SK-N-SH (cell line): ENCODE data around the gene VLDLR. TPM values are rescaled to one million over a fixed set of nuclear protein-coding genes. Genes with fewer than 3 reads are reported as not detected.

Experiments
- CTCF ChIA-PET: fragments of 300-600, 350-600 bp; formaldehyde crosslinking; extraction: SDS; loops from one replicate; lab custom pipeline; 2021; lab: Yijun Ruan, JAX
- POLR2A ChIA-PET: fragments of 350-600 bp; sonication (Branson Sonifier 250); formaldehyde crosslinking; extraction: SDS; loops from one replicate; lab custom pipeline; 2020; ENCODE audit warnings: antibody characterized with exemption, inconsistent platforms; lab: Yijun Ruan, JAX
- DNase-seq: peaks from one replicate; pipeline ENCODE4 v3.0.0; 2012
- H2AFZ ChIP-seq: fragments of 200-600 bp; sonication (generic); 2 replicates; pipeline ENCODE4 v1.8.1; 2016; ENCODE audit warnings: antibody characterized with exemption, mild to moderate bottlenecking, low read depth
- H3F3A ChIP-seq: fragments of 200-600 bp; sonication (generic); replicated peaks from 2 replicates; pipeline ENCODE3; 2016; ENCODE audit warnings: antibody characterized with exemption, mild to moderate bottlenecking; ENCODE audit not compliant: insufficient read depth
- H3K27ac ChIP-seq, 2 experiments: fragments of 200-500 bp in 1 of 2; fragments of 200-600 bp in 1 of 2; sonication (Bioruptor generic) in 1 of 2; sonication (generic), shearing (Covaris generic) in 1 of 2; 2 replicates each; pipeline versions ENCODE4 v1.5.1 to v1.6.1; 2014 to 2016; ENCODE audit warnings: low read depth in 2 of 2, inconsistent platforms in 1 of 2, low read length in 1 of 2, mild to moderate bottlenecking in 1 of 2, mixed read lengths in 1 of 2
- H3K27me3 ChIP-seq: fragments of 200-600 bp; sonication (generic), shearing (Covaris generic); 2 replicates; pipeline ENCODE4 v1.6.1; 2016; ENCODE audit warnings: mixed run types; ENCODE audit not compliant: insufficient read depth
- H3K36me3 ChIP-seq, 2 experiments: fragments of 200-500 bp in 1 of 2; fragments of 200-600 bp in 1 of 2; sonication (Bioruptor generic) in 1 of 2; sonication (generic) in 1 of 2; replicated peaks in 1 of 2; 2 replicates each; pipeline versions ENCODE3 to v1.5.1; 2014 to 2016; ENCODE audit warnings: low read length in 1 of 2, mild to moderate bottlenecking in 1 of 2; ENCODE audit not compliant: insufficient read depth in 2 of 2, control insufficient read depth in 1 of 2
- H3K4me1 ChIP-seq, 2 experiments: fragments of 200-500 bp in 1 of 2; fragments of 200-600 bp in 1 of 2; sonication (Bioruptor generic) in 1 of 2; sonication (generic), shearing (Covaris generic) in 1 of 2; 2 replicates each; pipeline versions ENCODE4 v1.5.1 to v1.6.1; 2014 to 2016; ENCODE audit warnings: low read depth in 1 of 2, low read length in 1 of 2, mixed run types in 1 of 2; ENCODE audit not compliant: insufficient read depth in 2 of 2, control insufficient read depth in 1 of 2
- H3K4me2 ChIP-seq: fragments of 200-600 bp; sonication (generic), shearing (Covaris generic); 2 replicates; pipeline ENCODE4 v1.6.1; 2017; ENCODE audit warnings: mixed run types
- H3K4me3 ChIP-seq, 2 experiments: fragments of 200-500 bp in 1 of 2; fragments of 200-600 bp in 1 of 2; sonication (Bioruptor generic) in 1 of 2; sonication (generic), shearing (Covaris generic) in 1 of 2; 2 replicates each; pipeline versions ENCODE4 v1.5.1 to v1.8.1; 2014 to 2016; ENCODE audit warnings: low read depth in 2 of 2, inconsistent platforms in 1 of 2, low read length in 1 of 2, mild to moderate bottlenecking in 1 of 2, mixed read lengths in 1 of 2, moderate library complexity in 1 of 2
- H3K79me2 ChIP-seq: fragments of 200-600 bp; sonication (generic); 2 replicates; pipeline ENCODE4 v1.8.1; 2017; ENCODE audit warnings: mild to moderate bottlenecking; ENCODE audit not compliant: insufficient read depth
- H3K9ac ChIP-seq: fragments of 200-600 bp; sonication (generic); 2 replicates; pipeline ENCODE4 v1.6.1; 2017; ENCODE audit warnings: mixed run types
- H3K9me2 ChIP-seq: fragments of 200-600 bp; sonication (generic); 2 replicates; pipeline ENCODE4 v1.6.1; 2017; ENCODE audit warnings: mixed run types
- H3K9me3 ChIP-seq: fragments of 200-600 bp; sonication (generic); 2 replicates; pipeline ENCODE4 v1.6.1; 2017; ENCODE audit warnings: mixed run types, mild to moderate bottlenecking, moderate library complexity
- H4K20me1 ChIP-seq: fragments of 200-600 bp; sonication (generic); 2 replicates; pipeline ENCODE4 v1.6.1; 2017; ENCODE audit warnings: mild to moderate bottlenecking, mixed run types; ENCODE audit not compliant: insufficient read depth
- EP300 ChIP-seq, 2 experiments: IDR thresholded peaks; 2 replicates each; pipeline versions ENCODE4 v1.4.0 to v1.6.1; 2012; ENCODE audit warnings: borderline replicate concordance in 1 of 2, low read depth in 1 of 2, low read length in 1 of 2
- GABPA ChIP-seq: IDR thresholded peaks from 2 replicates; pipeline ENCODE4 v1.4.0; 2012; ENCODE audit warnings: low read depth, mild to moderate bottlenecking
- GATA2 ChIP-seq: sonication (generic); formaldehyde crosslinking; IDR thresholded peaks from 2 replicates; pipeline ENCODE4 v1.5.0; 2020; ENCODE audit warnings: mild to moderate bottlenecking, missing genetic modification reagents
- IRF3 ChIP-seq: fragments of 150-350 bp; IDR thresholded peaks from 2 replicates; pipeline ENCODE4 v1.6.1; 2016; ENCODE audit warnings: mild to moderate bottlenecking, low read depth, low read length
- JUND ChIP-seq: IDR thresholded peaks from 2 replicates; pipeline ENCODE4 v1.4.0; 2012
- MEF2A ChIP-seq: IDR thresholded peaks from 2 replicates; pipeline ENCODE4 v1.4.0; 2012; ENCODE audit warnings: low read depth, borderline replicate concordance
- MXI1 ChIP-seq: IDR thresholded peaks from 2 replicates; pipeline ENCODE4 v1.6.1; 2012; ENCODE audit warnings: mild to moderate bottlenecking, low read depth, low read length, improper control_type of control experiment
- PBX3 ChIP-seq: IDR thresholded peaks from 2 replicates; pipeline ENCODE4; 2012
- RAD21 ChIP-seq: IDR thresholded peaks from 2 replicates; pipeline ENCODE4 v1.6.1; 2012; ENCODE audit warnings: mild to moderate bottlenecking, low read length
- RCOR1 ChIP-seq: fragments of 150-350 bp; IDR thresholded peaks from 2 replicates; pipeline ENCODE4 v1.6.1; 2017; ENCODE audit warnings: antibody characterized with exemption, low read length
- REST ChIP-seq: IDR thresholded peaks from 2 replicates; pipeline ENCODE4 v1.6.1; 2012; ENCODE audit warnings: mild to moderate bottlenecking, low read depth, low read length, moderate library complexity
- RXRA ChIP-seq: IDR thresholded peaks from 2 replicates; pipeline ENCODE4 v1.4.0; 2012; ENCODE audit warnings: low read depth, mild to moderate bottlenecking, borderline replicate concordance
- SIN3A ChIP-seq: IDR thresholded peaks from 2 replicates; pipeline ENCODE4 v1.6.1; 2012; ENCODE audit warnings: low read depth, mild to moderate bottlenecking, low read length, moderate library complexity, borderline replicate concordance
- TAF1 ChIP-seq: IDR thresholded peaks from 2 replicates; pipeline ENCODE4 v1.6.1; 2012; ENCODE audit warnings: low read depth, mild to moderate bottlenecking, low read length, moderate library complexity, borderline replicate concordance
- TEAD4 ChIP-seq: IDR thresholded peaks from 2 replicates; pipeline ENCODE4 v1.4.0; 2012; ENCODE audit warnings: mild to moderate bottlenecking, borderline replicate concordance; ENCODE audit not compliant: insufficient read depth
- YY1 ChIP-seq: IDR thresholded peaks from 2 replicates; pipeline ENCODE4 v1.4.0; 2012; ENCODE audit warnings: low read depth, mild to moderate bottlenecking
- WGBS: methylation state at CpG from one replicate; pipeline ENCODE4 v1.1.6; 2017; ENCODE audit warnings: low lambda C conversion rate; 5-methylcytosine and 5-hydroxymethylcytosine counted together
- polyA plus RNA-seq, 3 experiments: library from polyadenylated mRNA; depleted of rRNA; stranded (reverse); fragments of >200 nt; gene quantifications; 2 replicates each; pipeline ENCODE4 v1.2.3, GENCODE V29; 2012

VLDLR gene
- polyA plus RNA-seq, 1 of the 3 experiments (the other 2 are of a cell fraction): 9.2 TPM

- Histone ChIP-seq H3K4me2 (no peak overlapping the region), H3K79me2 (no peaks in the 10 kb centered on the region), H2AFZ (no peak overlapping the region), H3K36me3 (no peaks in the 10 kb centered on the region), H3K27ac (no peak overlapping the region), H3F3A (no peaks in the 10 kb centered on the region), H4K20me1 (no peaks in the 10 kb centered on the region), H3K4me1 (no peaks in the 10 kb centered on the region), H3K27me3 (no peaks in the 10 kb centered on the region), H3K9ac (no peak overlapping the region), H3K4me3 (no peak overlapping the region), H3K9me3 (no peaks in the 10 kb centered on the region), H3K9me2 (no peaks in the 10 kb centered on the region)
- DNase-seq: no peak
- TF ChIP-seq MEF2A (no peak), GATA2 (no peak), RCOR1 (no peak), TAF1 (no peak)
- ChIA-PET POLR2A (interaction anchor here (0.6 kb wide), 1 partner anchor 130 kb away, joined by 4 read pairs; no protein-coding TSS in a partner anchor), CTCF (interaction anchor here (1.7 kb wide), 1 partner anchor 9 kb away, joined by 7 read pairs; no protein-coding TSS in a partner anchor)
These were observed 27.8 kb upstream of the VLDLR start for GRCh38 chr9:2593744-2594143.

GRCh38 chr9:2595973-2596372, 25.6 kb upstream of the VLDLR start:
- H3K4me2 ChIP-seq: no peak overlapping the region
- ChIA-PET POLR2A (no interaction called here), CTCF (no interaction called here)
- H3K79me2 ChIP-seq: no peaks in the 10 kb centered on the region
- H3K4me1 ChIP-seq: no peaks in the 10 kb centered on the region
- H3F3A ChIP-seq: no peaks in the 10 kb centered on the region
- no peaks in the 10 kb centered on the region for H3K9me2 ChIP-seq
- H3K36me3 ChIP-seq: no peaks in the 10 kb centered on the region
- WGBS: 43% methylated on average over 2 of the region's 2 CpGs
- H3K9me3 ChIP-seq: no peaks in the 10 kb centered on the region
- no peak for TF ChIP-seq PBX3
- no peak overlapping the region for H3K9ac ChIP-seq
- DNase-seq: no peak
- H3K27ac ChIP-seq: no peak overlapping the region
- no peaks in the 10 kb centered on the region for H4K20me1 ChIP-seq
- H3K27me3 ChIP-seq: no peaks in the 10 kb centered on the region
- H2AFZ ChIP-seq: no peak overlapping the region
- no peak overlapping the region for H3K4me3 ChIP-seq

- H3K4me2 ChIP-seq: no peak overlapping the region
- H3K36me3 ChIP-seq: no peaks in the 10 kb centered on the region
- no peak overlapping the region for H2AFZ ChIP-seq
- no peak for DNase-seq
- H3K27me3 ChIP-seq: no peaks in the 10 kb centered on the region
- POLR2A ChIA-PET: no interaction called here
- peaks cover 0 to 3% of the 10 kb centered on the region in 2 experiments; a peak in 2 of 4 replicates for H3K4me1 ChIP-seq
- 85% methylated on average over 1 of the region's 1 CpG for WGBS
- no peak overlapping the region for H3K4me3 ChIP-seq
- CTCF ChIA-PET: no interaction called here
- H3K79me2 ChIP-seq: no peaks in the 10 kb centered on the region
- no peaks in the 10 kb centered on the region for H3K9me3 ChIP-seq
- no peaks in the 10 kb centered on the region for H3F3A ChIP-seq
- H3K27ac ChIP-seq: no peak overlapping the region
- no peaks in the 10 kb centered on the region for H4K20me1 ChIP-seq
- H3K9ac ChIP-seq: no peak overlapping the region
- H3K9me2 ChIP-seq: no peaks in the 10 kb centered on the region
- no peak for TF ChIP-seq PBX3
- no peak for TF ChIP-seq GABPA
- no peak for TF ChIP-seq JUND
- no peak for TF ChIP-seq RXRA
- TF ChIP-seq MEF2A: no peak
- no peak for TF ChIP-seq YY1
- no peak for TF ChIP-seq EP300 (IDR thresholded peaks at IDR 0.05; ENCODE audit: borderline replicate concordance in 1 of 2, low read depth in 1 of 2, low read length in 1 of 2)
- no peak for TF ChIP-seq RAD21
- no peak for TF ChIP-seq REST
- TF ChIP-seq SIN3A: no peak
- TF ChIP-seq MXI1: no peak
- no peak for TF ChIP-seq IRF3
- no peak for TF ChIP-seq TEAD4
These were observed 24.1 kb upstream of the VLDLR start for GRCh38 chr9:2597483-2597882.
